Type B pancreatic cell (in vitro differentiated cells): ENCODE results near the gene CASK. TPM values are rescaled to one million over a fixed set of nuclear protein-coding genes. Genes with fewer than 3 reads are reported as not detected.

Experiments used
- DNase-seq: peaks from one replicate; pipeline ENCODE4 v3.0.0; 2021; ENCODE audit warnings: mixed read lengths; ENCODE audit not compliant: unreplicated experiment; ENCODE audit errors: extremely low spot score
- H3K27ac Mint-ChIP-seq: 2 replicates; pipeline ENCODE4 v1.8.0; 2021; ENCODE audit warnings: mild to moderate bottlenecking, mixed read lengths
- H3K27me3 Mint-ChIP-seq: 2 replicates; pipeline ENCODE4 v1.8.0; 2021; ENCODE audit warnings: mixed read lengths
- H3K36me3 Mint-ChIP-seq: 2 replicates; pipeline ENCODE4 v1.8.0; 2021; ENCODE audit warnings: mixed read lengths
- H3K4me1 Mint-ChIP-seq: one replicate; pipeline ENCODE4 v1.8.0; 2021; ENCODE audit warnings: mixed read lengths; ENCODE audit not compliant: unreplicated experiment
- H3K4me3 Mint-ChIP-seq: 2 replicates; pipeline ENCODE4 v1.8.0; 2021; ENCODE audit warnings: mild to moderate bottlenecking, mixed read lengths
- H3K9me3 Mint-ChIP-seq: 2 replicates; pipeline ENCODE4 v1.8.0; 2021; ENCODE audit warnings: mixed read lengths
- total RNA-seq: library from RNA; stranded (reverse); gene quantifications from 2 replicates; pipeline ENCODE4 v1.2.1, GENCODE V29; 2021; ENCODE audit warnings: low replicate concordance
- TF ChIP-seq, protein P1 (sequence below): fragments of 200-600 bp; sonication (generic); conservative IDR thresholded peaks from 2 replicates; pipeline ENCODE4 v1.5.0; 2021; ENCODE audit warnings: antibody characterized with exemption, mild to moderate bottlenecking

Gene CASK
- total RNA-seq, 1 donor from 2014 or later = 93.8 TPM

DNA sequence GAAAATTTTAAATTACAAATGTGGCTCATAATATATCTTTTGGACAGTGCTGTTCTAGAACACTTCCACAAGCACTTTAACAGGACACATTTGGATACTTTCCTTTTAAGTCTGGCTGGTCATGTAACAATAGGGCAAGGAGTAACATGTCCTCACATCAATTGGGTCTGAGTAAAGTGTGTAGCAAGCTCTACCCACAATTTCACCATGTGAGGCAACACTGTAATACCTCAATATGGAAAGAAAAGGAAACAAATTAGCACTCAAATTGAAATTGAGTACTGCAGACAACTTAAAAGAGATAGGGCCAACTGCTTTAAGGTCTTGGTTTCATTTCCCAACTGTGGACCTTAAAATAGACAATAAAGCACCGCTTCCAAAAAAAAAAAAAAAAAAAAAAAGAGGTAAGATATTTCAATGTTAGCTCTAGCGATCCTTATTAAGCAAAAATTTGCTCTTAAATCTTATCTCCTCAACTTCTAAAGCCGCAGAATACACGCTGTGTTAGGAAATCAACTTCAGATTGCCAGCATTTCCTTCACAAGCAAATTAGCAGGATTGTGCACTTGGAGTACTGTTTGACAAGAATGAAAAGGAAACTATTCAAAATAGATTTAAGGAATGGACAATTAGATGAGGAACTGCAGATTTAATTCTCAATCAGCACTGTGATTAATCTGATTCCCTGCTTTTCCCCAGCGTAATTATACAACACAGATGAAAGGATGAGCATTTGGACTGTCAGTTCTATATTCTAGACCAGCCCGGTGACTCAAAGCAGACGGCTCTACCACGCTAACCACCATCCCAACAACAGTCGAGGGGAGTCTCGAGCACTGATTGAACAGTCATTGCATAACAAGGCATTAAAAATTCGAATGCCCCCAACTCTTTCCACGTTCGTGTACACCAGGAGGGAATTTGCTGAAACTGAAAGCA is 1.6 kb downstream of the CASK start:
- Mint-ChIP-seq H3K4me1 (peaks cover 14% of the 10 kb centered on the region), H3K36me3 (no peaks in the 10 kb centered on the region), H3K4me3 (peak overlapping the region; percentile 91), H3K9me3 (no peaks in the 10 kb centered on the region), H3K27ac (peak overlapping the region; percentile 85), H3K27me3 (no peaks in the 10 kb centered on the region)
- no peak for DNase-seq
- TF ChIP-seq, protein P1, sequence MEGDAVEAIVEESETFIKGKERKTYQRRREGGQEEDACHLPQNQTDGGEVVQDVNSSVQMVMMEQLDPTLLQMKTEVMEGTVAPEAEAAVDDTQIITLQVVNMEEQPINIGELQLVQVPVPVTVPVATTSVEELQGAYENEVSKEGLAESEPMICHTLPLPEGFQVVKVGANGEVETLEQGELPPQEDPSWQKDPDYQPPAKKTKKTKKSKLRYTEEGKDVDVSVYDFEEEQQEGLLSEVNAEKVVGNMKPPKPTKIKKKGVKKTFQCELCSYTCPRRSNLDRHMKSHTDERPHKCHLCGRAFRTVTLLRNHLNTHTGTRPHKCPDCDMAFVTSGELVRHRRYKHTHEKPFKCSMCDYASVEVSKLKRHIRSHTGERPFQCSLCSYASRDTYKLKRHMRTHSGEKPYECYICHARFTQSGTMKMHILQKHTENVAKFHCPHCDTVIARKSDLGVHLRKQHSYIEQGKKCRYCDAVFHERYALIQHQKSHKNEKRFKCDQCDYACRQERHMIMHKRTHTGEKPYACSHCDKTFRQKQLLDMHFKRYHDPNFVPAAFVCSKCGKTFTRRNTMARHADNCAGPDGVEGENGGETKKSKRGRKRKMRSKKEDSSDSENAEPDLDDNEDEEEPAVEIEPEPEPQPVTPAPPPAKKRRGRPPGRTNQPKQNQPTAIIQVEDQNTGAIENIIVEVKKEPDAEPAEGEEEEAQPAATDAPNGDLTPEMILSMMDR = no peak

DNA sequence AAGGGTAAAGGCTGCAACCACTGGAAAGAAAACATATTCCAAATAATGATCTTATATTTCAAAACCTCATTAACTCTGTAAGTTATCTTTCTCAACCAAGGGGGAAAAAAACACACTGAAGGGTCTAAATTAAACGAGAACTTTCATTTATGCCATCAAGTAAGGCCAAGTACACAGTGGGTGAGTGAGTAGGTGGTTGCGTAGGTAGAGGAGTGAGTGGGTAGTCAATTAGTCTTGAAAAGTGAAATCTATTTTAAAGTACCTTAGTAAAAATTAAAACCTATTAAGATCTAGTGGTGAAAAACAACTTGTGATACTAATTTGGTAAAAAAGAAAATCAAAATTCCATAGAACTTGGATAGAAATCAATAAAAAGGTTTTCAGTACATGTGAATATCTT is 3.5 kb downstream of the CASK start:
- H3K4me1 Mint-ChIP-seq = peaks cover 17% of the 10 kb centered on the region
- H3K27ac Mint-ChIP-seq = no peak overlapping the region
- no peaks in the 10 kb centered on the region for H3K27me3 Mint-ChIP-seq
- no peak for DNase-seq
- H3K4me3 Mint-ChIP-seq = peak overlapping the region; percentile 78
- TF ChIP-seq, protein P1 = no peak
- no peaks in the 10 kb centered on the region for H3K9me3 Mint-ChIP-seq
- H3K36me3 Mint-ChIP-seq = no peaks in the 10 kb centered on the region

DNA sequence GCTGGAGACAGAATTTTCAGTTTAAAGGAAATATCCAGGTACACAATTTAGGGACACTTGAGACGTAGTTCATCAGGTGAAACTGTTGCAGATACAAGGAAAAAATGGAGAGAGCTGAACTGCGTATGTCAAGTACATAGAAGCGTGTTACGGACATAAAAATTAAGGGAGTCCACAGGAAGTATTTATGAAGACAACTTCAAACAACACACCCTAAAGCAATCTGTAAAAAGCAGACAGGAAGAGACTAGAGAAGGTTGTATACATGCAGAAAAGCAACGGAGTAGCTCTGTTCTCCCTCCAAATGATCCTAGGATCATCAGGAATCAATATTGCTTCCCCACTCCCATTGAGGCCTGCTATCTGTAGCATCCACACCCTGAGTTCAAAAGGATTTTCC is 5.8 kb downstream of the CASK start:
- peak overlapping the region; percentile 16 for H3K27ac Mint-ChIP-seq
- H3K9me3 Mint-ChIP-seq = no peaks in the 10 kb centered on the region
- TF ChIP-seq, protein P1 = no peak
- no peaks in the 10 kb centered on the region for H3K36me3 Mint-ChIP-seq
- no peak for DNase-seq
- peak overlapping the region; percentile 40 for H3K4me3 Mint-ChIP-seq
- peaks cover 22% of the 10 kb centered on the region for H3K4me1 Mint-ChIP-seq
- no peaks in the 10 kb centered on the region for H3K27me3 Mint-ChIP-seq

DNA sequence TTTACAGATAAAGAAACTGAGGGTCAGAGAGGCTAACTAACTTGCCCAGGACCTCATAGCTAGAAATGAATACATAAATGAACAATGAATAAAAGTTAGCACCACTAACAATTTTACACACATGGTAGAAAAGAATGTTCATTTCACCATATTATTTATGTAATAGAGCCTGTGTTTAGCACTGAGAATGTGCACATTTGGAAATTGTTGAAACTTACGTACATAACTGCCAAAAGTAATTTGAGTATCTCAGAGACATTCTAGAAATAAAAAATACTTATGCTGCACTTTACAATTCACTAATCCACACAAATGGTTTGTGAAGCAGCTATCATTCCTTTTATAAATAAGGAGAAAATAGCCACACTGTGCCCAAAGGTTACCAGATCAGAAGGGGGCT is 9.9 kb downstream of the CASK start:
- no peaks in the 10 kb centered on the region for H3K36me3 Mint-ChIP-seq
- H3K27ac Mint-ChIP-seq = no peak overlapping the region
- TF ChIP-seq, protein P1 = no peak
- H3K9me3 Mint-ChIP-seq = peaks cover 4% of the 10 kb centered on the region
- H3K4me3 Mint-ChIP-seq = no peak overlapping the region
- DNase-seq = no peak
- H3K4me1 Mint-ChIP-seq = peaks cover 13% of the 10 kb centered on the region
- no peaks in the 10 kb centered on the region for H3K27me3 Mint-ChIP-seq

DNA sequence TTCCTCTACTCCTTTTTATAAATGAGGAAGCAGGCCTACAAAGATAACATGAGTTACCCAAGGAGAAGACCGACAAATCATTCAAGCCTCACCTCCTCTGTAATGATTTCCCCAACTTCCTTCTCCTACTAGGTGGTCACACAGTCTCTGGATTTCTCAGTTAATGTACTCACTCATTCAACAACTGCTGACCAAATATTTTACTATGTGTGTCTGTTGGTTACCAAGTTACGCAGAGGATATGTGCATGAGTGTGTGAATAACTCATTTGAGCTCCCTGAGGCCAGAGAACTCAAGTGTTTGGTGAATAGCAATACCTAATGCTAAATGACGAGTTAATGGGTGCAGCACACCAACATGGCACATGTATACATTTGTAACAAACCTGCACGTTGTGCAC is 10.4 kb downstream of the CASK start:
- no peak for DNase-seq
- Mint-ChIP-seq H3K36me3 (no peaks in the 10 kb centered on the region), H3K27me3 (no peaks in the 10 kb centered on the region), H3K9me3 (peaks cover 7% of the 10 kb centered on the region), H3K4me1 (peaks cover 13% of the 10 kb centered on the region), H3K4me3 (no peak overlapping the region), H3K27ac (no peak overlapping the region)
- TF ChIP-seq, protein P1 = no peak
